ENCODE results near the gene SPIN2B.
"Not testable (repeated sequence)": the region's sequence is repeated elsewhere in the genome, so short reads cannot be mapped to it uniquely, and the experiment has no call there.

The SPIN2B gene

GRCh38 chrX:57121162-57121755 is at the start of gene SPIN2B:
SPIN2B (minus strand) TSS chrX:57121548.
- peak; percentile 92 for DNase-seq

DNA sequence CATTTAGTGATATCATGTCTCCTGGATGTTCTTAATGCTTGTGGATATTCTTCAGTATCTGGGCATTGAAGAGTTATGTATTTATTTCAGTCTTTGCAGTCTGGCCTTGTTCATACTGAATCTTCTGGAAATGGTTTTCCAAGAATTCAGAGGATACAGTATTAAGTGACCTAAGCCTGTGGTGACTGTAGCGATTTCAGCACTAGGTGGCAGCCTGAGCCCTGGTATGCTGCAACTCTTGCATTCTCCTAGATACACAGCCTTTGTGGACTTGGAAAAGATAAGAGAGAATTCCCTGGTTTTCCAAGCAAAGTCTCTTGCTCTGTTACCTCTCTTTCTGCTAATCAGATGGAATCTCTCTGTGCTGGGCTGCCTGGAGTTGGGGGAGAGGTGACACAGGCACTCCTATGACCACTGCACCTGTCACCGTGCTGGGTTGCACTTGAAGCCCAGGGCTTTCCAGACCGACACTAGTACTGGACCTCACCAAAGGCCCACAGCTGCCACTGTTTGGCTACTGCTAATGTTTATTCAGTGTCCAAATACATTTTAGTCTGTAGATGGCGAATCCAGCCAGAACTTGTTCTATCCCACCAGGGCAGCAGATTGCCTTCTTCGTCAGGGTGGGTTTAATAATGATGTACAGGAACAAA is 35.2 kb upstream of the SPIN2B start:
- DNase-seq = peak; percentile 4

DNA sequence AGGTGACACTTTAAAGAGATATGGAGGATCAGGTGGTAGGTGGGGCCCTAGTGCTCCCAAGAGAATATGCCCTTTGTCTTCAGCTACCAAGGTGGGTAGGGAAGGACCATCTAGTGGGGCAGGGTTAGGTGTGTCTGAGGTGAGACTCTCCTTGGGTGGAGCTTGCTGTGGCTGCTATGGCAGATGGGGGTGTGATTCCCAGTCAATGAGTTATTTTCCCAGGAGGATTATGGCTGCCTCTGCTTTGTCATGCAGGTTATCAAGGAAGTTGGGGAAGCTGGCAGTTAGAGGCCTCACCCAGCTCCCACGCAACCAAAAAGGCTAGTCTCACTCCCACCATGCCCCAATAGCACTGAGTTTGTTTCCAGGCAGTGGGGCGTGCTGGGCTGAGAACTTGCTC is 33.8 kb upstream of the SPIN2B start:
- no peak for DNase-seq

DNA sequence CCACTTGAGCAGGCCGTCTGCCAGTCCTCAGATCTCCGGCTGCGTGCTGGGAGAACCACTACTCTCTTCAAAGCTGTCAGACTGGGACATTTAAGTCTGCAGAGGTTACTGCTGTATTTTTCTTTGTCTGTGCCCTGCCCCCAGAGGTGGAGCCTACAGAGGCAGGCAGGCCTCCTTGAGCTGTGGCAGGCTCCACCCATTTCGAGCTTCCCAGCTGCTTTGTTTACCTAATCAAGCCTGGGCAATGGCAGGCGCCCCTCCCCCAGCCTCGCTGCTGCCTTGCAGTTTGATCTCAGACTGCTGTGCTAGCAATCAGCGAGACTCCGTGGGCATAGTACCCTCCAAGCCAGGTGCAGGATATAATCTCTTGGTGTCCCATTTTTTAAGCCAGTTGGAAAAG is 30.9 kb upstream of the SPIN2B start:
- DNase-seq = not testable (repeated sequence)

DNA sequence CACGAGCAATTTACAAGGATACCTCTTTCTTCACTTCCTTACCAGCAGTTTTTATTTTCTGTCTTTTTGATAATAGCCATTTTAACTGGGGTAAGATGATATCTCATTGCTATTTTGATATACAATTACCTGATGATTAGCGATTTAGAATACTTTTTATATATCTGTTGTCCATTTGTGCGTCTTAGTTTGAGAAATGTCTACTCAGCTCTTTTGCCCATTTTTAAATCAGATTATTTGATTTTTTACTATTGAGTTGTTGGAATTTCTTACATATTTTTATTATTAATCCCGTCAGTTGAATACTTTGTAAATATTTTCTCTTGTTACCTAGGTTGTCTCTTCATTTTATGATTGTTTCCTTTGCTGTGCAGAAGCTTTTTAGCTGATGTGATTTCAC is 17.3 kb upstream of the SPIN2B start:
- no peak for DNase-seq

- no peak for DNase-seq
Measured at GRCh38 chrX:57137501-57137900, 16.2 kb upstream of the SPIN2B start.

DNA sequence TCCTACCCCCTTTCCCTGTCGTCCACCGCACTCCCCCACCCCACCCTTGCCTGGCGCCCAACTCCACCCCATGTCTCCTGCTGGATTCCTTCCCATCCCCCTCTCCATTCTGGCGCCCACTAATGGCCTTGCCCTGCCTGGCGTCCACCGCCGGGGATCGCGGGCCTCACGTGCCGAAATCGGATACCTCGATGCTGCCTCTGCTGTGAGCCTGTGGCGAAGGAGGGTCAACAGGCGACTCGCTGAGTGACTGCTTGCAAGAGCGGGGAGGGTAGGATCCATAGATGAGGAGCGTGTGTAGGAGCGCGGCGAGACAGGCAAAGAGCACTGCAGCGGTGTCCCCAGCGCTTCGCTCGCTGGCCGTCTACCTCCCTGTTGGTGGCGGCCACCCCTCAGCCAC is 15.7 kb upstream of the SPIN2B start, which contains the start of gene SPIN2A:
TSS of gene SPIN2A (minus strand) at position 325 of the 400 bp plus-strand sequence. CDS start 800 bp downstream, outside the sequence.
- DNase-seq = not testable (repeated sequence)

GRCh38 chrX:57136589-57136988 is 15.2 kb upstream of the SPIN2B start:
- DNase-seq = not testable (repeated sequence)

GRCh38 chrX:57135287-57135686 is 13.9 kb upstream of the SPIN2B start:
- no peak for DNase-seq

DNA sequence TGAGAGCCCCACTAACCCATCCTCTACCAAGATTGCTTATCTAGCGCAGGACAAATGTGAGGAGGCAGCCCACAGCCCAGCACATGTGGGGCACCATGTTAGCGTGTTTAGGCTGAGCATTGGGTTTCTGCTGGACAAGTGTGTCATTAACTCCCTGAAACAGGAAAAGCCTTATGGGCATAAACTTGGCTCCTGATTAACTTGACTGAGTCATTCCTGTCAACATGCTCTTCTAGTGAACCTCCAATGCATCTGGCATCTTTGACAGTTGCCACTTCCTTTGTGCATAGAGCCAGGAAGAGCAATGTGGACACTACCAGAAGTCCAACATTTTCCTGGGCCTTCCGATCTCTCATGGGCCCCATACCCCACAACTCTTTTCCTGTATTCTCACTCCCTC is 13.4 kb upstream of the SPIN2B start:
- no peak for DNase-seq

DNA sequence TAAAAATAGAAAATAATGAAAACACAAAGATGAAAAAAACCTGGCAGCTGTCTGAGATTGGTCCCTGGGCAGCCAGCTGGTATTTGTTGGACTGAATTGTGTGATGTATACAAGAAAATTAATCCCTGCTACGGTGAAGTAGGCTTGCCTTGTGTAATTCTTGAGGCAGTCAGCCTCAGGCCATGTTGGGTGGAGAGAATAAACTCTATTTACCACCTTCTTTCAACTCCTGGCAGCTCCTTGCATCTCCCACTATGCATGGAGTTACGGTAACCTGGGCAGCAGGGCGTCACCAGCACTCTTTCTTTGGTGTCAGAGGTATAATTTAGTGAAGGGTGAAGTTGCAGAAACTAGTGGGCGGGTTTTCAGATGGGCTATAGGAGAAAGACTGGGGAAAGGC is 12.4 kb upstream of the SPIN2B start:
- no peak for DNase-seq

DNA sequence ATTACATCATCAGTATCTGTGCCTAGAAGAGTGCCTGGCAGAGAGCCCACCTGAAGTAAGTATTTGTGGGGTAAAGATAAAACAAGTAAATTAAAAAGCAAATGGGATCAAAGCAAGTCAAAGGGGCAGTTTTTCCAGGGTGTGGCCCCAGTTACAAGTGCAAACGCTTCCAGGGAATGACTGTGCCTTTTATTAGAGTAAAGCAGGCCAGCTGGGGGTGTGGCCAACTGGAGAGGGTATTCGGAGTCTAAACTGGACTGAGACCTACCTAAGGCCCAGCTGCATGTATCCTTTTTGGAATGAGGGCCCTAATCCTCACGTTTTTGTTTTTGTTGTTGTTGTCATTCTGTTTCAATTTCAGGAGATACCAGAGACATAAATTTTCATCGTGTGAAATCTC is 11.9 kb upstream of the SPIN2B start:
- not testable (repeated sequence) for DNase-seq

- DNase-seq = no peak
Measured at GRCh38 chrX:57132046-57132445, 10.7 kb upstream of the SPIN2B start.

DNA sequence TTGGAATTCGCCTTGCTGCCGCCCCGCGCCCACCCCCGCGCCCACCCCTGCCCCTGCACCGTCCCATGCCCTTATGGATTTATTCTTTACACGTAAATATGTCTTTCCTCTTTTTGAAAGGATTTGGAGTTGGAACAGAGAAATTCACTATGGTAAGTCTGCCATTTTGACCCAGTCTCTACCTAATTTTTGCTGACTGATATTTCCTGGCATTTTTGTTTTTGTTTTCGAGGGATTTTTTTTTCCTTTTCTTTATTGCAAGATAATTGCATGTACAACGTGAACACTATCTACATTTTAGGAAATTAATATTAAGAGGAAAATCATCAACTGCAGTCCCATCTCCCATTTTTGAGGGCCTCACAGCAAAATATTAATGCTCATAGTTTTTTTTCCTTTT is 468 bp upstream of the SPIN2B start:
- no peak for DNase-seq

DNA sequence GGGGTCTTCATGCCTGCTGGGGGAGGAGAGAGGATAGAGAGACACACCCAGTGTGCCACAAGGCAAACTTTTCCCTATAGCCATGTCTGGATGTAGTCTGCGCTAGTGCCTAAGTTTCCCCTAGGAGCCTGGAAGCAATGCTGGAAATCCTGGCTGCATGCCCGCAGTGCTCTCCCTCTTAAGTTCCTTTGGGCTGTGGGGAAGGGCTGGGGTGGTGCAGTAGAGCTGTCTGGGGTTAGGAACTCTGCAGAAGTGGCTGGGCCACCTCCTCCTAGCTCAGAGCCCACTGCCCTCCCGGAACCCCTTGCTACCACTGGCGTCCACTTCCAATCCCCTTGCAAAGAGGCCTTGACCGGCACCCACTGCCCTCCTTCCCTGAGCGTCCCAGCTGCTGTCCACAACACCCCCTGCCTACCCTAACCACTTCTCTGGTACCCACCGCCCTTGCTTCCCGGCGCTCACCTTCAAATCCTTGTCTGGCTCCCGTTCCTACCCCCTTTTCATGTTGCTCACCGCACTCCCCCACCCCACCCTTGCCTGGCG is 658 bp downstream of the SPIN2B start:
- DNase-seq = not testable (repeated sequence)

DNA sequence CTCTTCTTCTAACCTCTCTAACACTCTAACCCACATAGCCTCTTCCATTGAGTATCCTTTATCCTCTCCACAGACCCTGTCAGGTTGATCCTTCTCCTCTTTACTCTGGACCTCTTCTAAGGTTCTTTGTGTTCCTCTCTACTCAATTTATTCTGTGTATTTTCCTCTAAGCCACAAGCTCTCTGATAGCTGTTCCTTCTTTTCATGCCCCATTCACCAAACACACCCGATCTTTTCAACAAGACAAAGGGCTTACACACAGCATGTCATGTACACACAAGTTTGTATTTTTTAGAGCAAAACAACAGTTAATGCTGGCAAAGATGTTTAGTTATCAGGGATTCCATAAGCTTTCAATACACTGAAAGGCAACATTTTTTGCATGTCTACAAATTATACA is 1.9 kb downstream of the SPIN2B start:
- no peak for DNase-seq

GRCh38 chrX:57117566-57117965 is 3.8 kb downstream of the SPIN2B start:
- DNase-seq = not testable (repeated sequence)

GRCh38 chrX:57104921-57105398 is 16.4 kb downstream of the SPIN2B start:
- no peak for DNase-seq

- DNase-seq = no peak
Measured at GRCh38 chrX:57104406-57104805, 16.9 kb downstream of the SPIN2B start.

GRCh38 chrX:57103489-57103888 is 17.9 kb downstream of the SPIN2B start:
- DNase-seq = no peak

GRCh38 chrX:57102918-57103317 is 18.4 kb downstream of the SPIN2B start:
- not testable (repeated sequence) for DNase-seq

DNA sequence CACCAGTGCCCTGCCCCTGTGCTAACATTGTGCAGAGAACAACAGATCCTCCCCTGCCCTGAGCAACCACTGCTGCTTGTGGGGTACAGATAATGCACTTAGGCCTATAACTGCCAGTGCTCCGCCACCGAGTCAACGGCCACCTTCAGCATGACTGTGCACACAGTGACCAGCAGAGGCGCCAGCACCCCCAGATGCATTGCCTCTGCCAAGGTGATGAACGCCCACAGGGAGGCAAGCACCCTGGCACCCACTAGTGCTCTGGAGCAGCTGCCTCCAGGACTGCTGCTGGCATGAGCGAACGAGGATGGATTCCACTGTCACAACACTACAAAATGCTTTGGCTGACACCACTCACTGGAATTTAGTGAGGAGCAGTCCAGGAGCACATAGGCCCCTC is 38.2 kb downstream of the SPIN2B start:
- no peak for DNase-seq

DNA sequence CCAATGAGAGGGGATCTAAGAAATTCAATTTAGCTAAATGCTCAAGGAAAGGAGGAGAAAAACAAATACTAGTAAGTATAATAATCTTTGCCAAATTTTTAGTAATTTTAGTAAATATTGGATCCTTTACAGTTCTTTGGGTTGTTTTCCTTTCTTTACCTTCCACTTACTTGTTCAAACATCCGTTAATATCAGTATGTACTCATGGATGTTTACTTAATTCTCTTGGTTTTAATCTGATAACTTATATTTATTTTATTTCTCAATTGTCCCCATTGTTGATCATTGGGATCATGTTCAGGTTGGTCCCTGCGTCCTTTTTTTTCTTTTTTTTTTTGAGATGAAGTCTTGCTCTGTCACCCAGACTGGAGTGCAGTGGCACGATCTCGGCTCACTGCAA is 46.9 kb downstream of the SPIN2B start:
- DNase-seq = no peak
